NCI-H2081 (cell line): ENCODE results near the gene DDX60.
A peak's percentile ranks its signal among the peaks of the same experiment; 100 is the strongest.

Experiments
- DNase-seq, 2 experiments: peaks; one replicate each; lab custom pipeline; 2025; lab: John Stamatoyannopoulos, UW

Gene DDX60

DNA sequence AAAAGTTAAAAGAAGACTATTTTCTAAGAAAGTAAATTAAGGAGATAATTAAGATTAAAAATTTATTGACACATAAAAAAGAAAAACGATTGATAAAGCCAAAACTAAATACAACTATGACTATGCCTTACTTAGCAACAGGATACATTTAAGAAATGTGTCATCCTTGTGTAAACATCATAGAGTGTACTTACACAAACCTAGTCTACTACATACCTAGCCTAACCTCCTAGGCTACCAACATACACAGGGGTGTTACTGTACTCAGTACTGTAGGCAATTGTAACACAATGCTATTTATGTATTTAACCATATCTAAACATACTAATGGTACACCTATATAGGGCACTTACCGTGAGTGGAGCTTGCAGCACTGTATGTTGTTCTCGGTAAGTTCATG, 117.9 kb downstream of the DDX60 start:
- DNase-seq, result no peak

DNA sequence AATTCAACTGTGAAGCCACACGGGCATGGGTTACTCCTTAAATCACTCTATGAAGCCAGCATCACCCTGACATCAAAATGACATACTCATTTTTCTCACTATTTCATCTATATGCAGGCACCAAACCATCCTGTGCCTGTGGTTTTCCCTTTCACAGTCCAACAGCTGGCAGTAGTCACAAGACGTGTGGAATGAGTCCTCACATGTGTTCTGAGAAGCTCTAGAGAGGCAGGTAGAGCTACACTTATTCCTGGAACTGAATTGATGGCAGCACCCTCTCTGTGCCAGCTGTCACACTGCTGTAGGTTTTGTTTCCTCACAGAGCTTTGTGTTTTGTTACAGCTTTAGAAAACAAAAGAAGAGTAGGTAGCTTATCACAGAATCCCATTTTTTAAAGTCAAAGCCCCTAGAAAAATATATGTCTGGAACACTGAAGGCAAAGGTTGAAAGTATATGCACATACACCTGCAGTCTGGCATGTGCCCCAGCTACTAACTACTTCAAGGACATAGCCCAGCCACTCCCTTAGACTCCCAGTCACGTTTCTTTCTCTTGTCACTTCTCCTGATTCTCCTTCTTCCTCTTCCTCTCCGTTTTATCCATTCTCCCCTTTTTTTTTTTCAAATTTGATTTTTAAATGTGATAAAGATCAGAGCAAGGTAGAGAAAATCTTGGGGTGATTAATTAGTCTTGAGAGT, 119.1 kb downstream of the DDX60 start:
- DNase-seq, result no peak

DNA sequence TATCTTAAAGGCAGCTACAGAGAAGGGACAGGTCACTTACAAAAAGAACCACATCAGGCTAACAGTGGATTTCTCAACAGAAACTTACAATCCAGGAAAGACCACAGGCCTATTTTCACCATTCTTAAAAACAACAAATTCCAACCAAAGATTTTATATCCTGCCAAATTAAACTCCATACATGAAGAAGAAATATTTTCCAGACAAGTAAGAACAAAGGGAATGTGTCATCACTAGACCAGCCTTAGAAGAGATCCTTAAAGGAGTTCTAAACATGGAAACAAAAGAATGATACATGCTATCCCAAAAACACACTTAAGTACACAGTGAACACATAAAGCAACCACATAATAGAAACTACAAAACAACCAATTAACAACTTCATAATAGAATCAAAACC, 120.6 kb downstream of the DDX60 start:
- DNase-seq, result no peak

DNA sequence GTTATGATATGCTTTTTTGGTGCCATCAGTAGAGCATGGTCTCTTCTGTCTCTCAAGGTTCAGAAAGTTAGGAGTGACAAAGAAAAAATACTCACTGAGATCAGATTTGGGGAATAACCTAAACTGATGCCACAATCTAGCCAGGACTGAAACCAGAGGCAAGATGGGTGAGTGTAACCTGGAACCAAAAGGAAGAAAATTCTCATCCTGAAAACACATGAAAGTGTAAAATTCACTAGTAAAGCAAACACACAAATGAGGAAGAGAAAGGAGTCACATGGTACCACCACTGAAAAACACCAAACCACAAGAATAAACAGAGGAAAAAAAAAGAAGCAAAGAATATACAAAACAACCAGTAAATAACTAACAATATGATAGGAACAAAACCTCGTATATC, 129.8 kb downstream of the DDX60 start:
- DNase-seq, result no peak

DNA sequence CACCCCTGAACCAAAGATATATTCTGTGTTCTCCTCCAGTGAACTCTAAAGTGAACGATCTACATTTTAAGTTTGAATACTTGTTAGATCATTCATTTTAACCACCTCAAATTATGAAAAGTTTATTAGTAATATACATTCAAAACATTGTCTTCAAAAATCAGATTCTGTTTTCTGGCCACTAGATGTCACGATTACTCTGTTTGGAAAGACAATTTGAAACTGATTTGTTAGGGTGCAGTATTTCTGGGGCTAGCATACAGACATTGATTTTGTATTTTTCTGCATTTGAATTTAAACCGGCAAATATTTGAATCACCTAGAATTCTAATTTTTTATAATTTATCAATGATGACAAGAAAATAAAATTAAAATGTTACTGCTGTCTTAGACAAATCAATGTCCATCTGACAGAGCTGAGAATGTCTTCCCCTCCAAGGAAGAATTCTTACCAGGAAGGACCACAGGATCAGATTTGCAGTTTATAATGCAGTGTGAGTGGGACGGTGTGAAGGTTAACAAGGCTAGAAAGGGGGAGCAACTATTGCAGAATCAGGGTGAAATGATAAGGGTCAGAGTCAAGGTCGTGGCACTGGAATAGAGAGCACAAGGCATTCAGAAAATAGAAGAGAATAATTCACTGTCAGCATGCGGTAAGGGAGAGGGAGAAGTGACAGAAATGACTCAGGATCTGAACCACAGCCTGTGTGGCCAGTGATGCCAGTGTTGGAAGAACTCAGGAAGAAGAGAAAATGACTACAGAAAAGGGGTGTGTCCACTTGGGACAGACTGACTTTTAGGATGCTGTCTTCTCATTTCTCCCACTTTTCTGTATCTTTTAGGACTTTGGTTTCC, 134.6 kb downstream of the DDX60 start:
- DNase-seq, result peak; percentile 1 to 34

DNA sequence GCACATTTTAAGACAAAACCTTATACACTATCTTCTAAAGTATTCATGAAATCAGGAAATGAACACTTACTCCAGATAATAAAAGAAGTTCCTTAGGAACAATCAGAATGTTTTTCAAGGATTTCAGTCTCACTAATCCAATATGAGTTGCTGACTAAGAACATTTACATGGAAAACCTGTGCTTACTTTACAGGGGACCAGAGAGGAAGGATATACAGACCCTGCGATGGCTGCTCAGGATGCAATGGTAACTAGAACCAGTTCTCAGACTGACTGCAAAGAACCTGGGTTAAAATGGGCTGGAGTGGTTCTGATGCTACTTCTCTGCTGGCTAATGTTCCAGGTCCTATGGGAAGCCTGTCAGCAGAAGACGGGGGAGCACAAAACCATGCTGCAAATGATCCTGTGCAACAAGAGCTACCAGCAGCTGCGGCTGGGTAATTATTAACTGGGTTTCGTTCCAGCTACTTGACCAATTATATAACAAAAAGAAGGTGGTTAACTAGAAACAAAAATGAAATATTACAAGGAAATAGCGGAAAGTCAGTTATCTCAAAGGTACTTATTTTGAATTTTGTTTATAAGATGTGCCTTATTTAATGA, 140.9 kb downstream of the DDX60 start:
- DNase-seq, result no peak

DNA sequence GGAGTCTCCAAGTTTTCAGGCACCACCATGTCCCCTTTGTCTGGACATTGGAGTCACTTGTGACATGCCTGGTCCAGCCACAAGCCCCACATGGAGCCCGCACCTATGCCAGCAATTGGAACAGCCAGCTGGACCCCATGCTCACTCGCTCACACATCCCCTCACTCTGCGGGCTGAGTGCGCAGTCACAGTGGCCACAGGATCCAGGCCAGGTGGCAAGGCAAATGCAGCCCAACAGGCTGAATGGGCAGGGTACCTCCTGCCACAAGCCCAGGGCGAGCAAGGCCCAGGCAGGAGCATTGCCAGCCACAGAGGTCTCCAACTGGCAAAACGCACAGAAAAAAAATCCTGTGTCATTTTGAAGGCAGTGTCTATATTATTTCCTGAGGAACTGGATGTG, 144.2 kb downstream of the DDX60 start:
- no peak for DNase-seq

DNA sequence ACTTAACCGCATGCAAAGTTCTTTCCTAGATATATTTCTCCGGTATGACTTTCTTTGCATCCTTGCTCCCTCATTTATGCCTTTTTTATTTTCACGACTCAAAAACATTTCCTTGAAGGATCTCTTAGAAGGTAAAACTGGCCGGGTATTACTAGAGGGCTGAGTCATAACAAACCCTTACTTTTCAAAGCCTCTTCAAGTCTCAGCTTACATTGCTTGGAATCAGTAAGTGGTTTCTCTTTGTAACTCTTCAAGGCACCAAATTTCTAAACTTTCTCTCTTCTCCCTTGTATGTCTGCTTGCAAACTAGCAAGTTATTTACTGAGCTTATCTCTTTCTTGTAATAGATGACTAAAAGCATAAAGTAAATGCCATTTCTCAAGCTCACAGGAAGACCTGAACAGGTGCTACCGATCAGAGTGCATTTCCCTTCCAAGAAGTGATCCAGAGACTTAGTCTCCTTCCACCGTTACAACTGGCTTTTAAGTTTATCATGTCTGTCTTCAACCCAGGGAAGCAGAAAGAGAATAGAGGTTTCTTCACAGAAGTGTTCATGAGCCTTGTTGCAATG, 150.8 kb downstream of the DDX60 start:
- no peak for DNase-seq
